Brain microvascular endothelial cell (primary cell): Measurements from ENCODE around the gene THYN1.

Experiments
- DNase-seq: peaks from one replicate; pipeline ENCODE4 v3.0.0-alpha.2; 2020
- H3K27ac ChIP-seq: fragments of 250-450 bp; sonication (Bioruptor Pico); 2 replicates; pipeline ENCODE4 v1.5.1; 2020; ENCODE audit warnings: mild to moderate bottlenecking, moderate library complexity
- H3K27me3 ChIP-seq: fragments of 250-450 bp; sonication (Bioruptor Pico); replicated peaks from 2 replicates; pipeline ENCODE4 v1.5.1; 2020; ENCODE audit warnings: mild to moderate bottlenecking
- H3K36me3 ChIP-seq: fragments of 250-450 bp; sonication (Bioruptor Pico); replicated peaks from 2 replicates; pipeline ENCODE4 v1.5.1; 2020; ENCODE audit warnings: mild to moderate bottlenecking
- H3K4me3 ChIP-seq: 2 replicates; pipeline ENCODE4 v1.5.1; 2011; ENCODE audit warnings: low read depth, mild to moderate bottlenecking, control low read depth, low read length, moderate library complexity
- in situ Hi-C: cut with HindIII; loops from 2 replicates; pipeline ENCODE4 v1.10.0; 2017; ENCODE audit warnings: low sequenced_read_pairs, low pct_ligation_motif_present
- TF ChIP-seq, protein P1 (sequence below): IDR thresholded peaks from 2 replicates; pipeline ENCODE4 v1.5.1; 2011; ENCODE audit warnings: low read depth, mild to moderate bottlenecking, moderate library complexity, low read length, control low read depth, inconsistent platforms; ENCODE audit errors: missing control alignments

The THYN1 gene

DNA sequence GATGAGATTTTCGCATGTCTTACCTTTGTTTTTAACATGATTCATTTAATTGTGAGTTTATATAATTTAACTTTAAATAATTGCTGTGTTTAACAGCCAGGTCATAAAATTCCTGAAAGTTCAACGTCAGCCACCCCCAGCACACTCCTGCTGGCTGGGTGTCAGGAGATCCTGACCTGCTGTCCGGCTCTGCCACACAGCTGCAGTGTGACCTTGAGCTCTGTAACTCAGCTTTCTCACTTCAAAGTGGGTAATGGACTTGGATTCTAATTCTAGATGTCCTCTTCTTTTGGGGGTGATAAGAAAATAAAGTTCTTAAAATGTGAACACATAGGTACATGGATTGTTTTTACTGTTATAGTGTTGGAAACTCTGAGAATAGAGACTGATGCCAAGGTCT is 17.8 kb downstream of the THYN1 start:
- Histone ChIP-seq H3K27me3 (no peaks in the 10 kb centered on the region), H3K4me3 (no peak overlapping the region), H3K27ac (no peak overlapping the region), H3K36me3 (peaks cover 9% of the 10 kb centered on the region)
- no peak for DNase-seq
- in situ Hi-C loops, result no loop called here
- TF ChIP-seq, protein P1, sequence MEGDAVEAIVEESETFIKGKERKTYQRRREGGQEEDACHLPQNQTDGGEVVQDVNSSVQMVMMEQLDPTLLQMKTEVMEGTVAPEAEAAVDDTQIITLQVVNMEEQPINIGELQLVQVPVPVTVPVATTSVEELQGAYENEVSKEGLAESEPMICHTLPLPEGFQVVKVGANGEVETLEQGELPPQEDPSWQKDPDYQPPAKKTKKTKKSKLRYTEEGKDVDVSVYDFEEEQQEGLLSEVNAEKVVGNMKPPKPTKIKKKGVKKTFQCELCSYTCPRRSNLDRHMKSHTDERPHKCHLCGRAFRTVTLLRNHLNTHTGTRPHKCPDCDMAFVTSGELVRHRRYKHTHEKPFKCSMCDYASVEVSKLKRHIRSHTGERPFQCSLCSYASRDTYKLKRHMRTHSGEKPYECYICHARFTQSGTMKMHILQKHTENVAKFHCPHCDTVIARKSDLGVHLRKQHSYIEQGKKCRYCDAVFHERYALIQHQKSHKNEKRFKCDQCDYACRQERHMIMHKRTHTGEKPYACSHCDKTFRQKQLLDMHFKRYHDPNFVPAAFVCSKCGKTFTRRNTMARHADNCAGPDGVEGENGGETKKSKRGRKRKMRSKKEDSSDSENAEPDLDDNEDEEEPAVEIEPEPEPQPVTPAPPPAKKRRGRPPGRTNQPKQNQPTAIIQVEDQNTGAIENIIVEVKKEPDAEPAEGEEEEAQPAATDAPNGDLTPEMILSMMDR, result no peak

DNA sequence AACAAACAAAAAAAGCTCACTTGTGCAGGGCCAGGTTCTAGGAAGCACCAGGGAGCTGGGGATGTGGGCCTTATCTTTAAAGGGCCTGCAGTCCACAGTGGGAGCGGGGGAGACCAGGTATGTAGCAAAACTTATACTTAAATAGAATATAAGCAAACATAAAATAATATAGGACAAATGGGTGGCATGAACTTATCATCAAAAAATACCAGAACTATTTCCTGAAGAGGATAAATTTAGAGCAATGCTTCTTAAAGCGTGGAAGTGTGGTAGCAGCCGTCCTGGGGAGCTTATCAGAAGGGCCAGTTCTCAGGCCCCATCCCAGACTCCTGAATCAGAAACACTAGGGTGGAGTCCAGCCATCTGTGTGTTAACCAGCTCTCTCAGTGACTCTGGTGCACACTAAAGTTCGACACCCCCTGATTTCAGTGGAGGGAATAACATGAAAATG is 19.4 kb downstream of the THYN1 start:
- TF ChIP-seq, protein P1, result no peak

GRCh38 chr11:134231958-134232659 is 21.0 kb downstream of the THYN1 start:
- no peak for DNase-seq
- TF ChIP-seq, protein P1, result no peak
- Histone ChIP-seq H3K36me3 (peaks cover 4% of the 10 kb centered on the region), H3K27ac (no peak overlapping the region), H3K27me3 (no peaks in the 10 kb centered on the region), H3K4me3 (no peak overlapping the region)
- in situ Hi-C loops, result no loop called here

More for the DNA sequence above, 19.4 kb downstream of the THYN1 start:
- Histone ChIP-seq H3K36me3 (peaks cover 4% of the 10 kb centered on the region), H3K27ac (no peak overlapping the region), H3K27me3 (no peaks in the 10 kb centered on the region), H3K4me3 (no peak overlapping the region)
- no peak for DNase-seq
- in situ Hi-C loops, result no loop called here

GRCh38 chr11:134230339-134230738 is 22.8 kb downstream of the THYN1 start:
- in situ Hi-C loops, result no loop called here
- Histone ChIP-seq H3K36me3 (no peaks in the 10 kb centered on the region), H3K4me3 (no peak overlapping the region), H3K27ac (no peak overlapping the region), H3K27me3 (no peaks in the 10 kb centered on the region)
- TF ChIP-seq, protein P1, result no peak
- no peak for DNase-seq

DNA sequence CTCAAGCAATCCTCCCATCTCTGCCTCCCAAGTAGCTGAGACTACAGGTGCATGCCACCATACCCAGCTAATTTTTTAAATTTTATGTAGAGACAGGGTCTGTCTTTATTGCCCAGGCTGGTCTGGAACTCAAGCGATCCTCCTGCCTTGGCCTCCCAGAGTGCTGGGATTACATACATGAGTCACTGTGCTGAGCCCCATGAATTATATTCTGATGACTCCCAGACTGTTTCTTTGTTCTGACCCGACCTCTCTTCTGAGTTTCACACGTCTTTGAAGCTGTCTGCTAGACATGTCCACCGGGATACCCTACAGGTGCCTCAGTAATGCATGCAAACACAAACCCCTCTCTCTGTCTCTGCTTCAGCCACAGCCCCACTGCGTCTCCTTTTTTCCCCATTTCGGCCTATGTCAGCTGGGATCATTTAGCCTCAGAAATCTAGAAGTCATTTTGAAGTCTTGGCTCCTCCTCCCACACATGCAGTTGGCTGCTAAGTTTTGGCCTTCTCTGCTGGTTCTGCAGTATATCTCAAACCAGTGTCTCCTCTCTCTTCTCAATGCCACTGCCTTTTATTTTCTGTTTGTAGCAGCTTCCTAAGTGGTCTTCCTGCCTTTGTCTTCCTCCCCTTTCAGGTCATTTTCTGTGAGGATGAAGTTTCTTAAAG is 23.9 kb downstream of the THYN1 start:
- in situ Hi-C loops, result no loop called here

More for the DNA sequence above, 23.9 kb downstream of the THYN1 start:
- TF ChIP-seq, protein P1, result no peak
- no peak overlapping the region for H3K27ac ChIP-seq
- no peaks in the 10 kb centered on the region for H3K27me3 ChIP-seq
- H3K4me3 ChIP-seq, result no peak overlapping the region
- H3K36me3 ChIP-seq, result no peaks in the 10 kb centered on the region
- no peak for DNase-seq
